Liver (tissue), 9 donors: ENCODE results near the gene VSIR. TPM values are rescaled to one million over a fixed set of nuclear protein-coding genes. Genes with fewer than 3 reads are reported as not detected.
A peak's percentile ranks its signal among the peaks of the same experiment; 100 is the strongest.

Source experiments
- DNase-seq: peaks from one replicate; pipeline ENCODE4 v3.0.0-alpha.2; 2017; ENCODE audit warnings: low spot score
- H3K27ac ChIP-seq, 2 donors: one replicate each; pipeline ENCODE4 v1.7.0; 2013; ENCODE audit warnings: inconsistent platforms in 2 of 2, low read length in 2 of 2, control low read depth in 1 of 2, low read depth in 1 of 2, mild to moderate bottlenecking in 1 of 2
- H3K27me3 ChIP-seq, 4 donors: one replicate each; pipeline versions ENCODE4 v1.6.1 to v1.7.0; 2013; ENCODE audit warnings: low read length in 3 of 4, inconsistent platforms in 1 of 4, mild to moderate bottlenecking in 1 of 4, moderate library complexity in 1 of 4; ENCODE audit not compliant: control insufficient read depth in 4 of 4, insufficient read depth in 4 of 4
- H3K36me3 ChIP-seq, 4 donors: one replicate each; pipeline versions ENCODE4 v1.6.1 to v1.7.0; 2013; ENCODE audit warnings: low read length in 3 of 4, mild to moderate bottlenecking in 3 of 4, low read depth in 1 of 4, moderate library complexity in 1 of 4; ENCODE audit not compliant: control insufficient read depth in 4 of 4, insufficient read depth in 3 of 4
- H3K4me1 ChIP-seq, 4 donors: one replicate each; pipeline versions ENCODE4 v1.6.1 to v1.7.0; 2013; ENCODE audit warnings: low read length in 3 of 4, mild to moderate bottlenecking in 3 of 4, moderate library complexity in 1 of 4; ENCODE audit not compliant: control insufficient read depth in 4 of 4, insufficient read depth in 4 of 4
- H3K4me3 ChIP-seq, 3 donors: one replicate each; pipeline versions ENCODE4 v1.6.1 to v1.7.0; 2013; ENCODE audit warnings: low read length in 3 of 3, control low read depth in 1 of 3, low read depth in 1 of 3, mild to moderate bottlenecking in 1 of 3
- H3K9ac ChIP-seq, 2 donors: one replicate each; pipeline ENCODE4 v1.7.0; 2013; ENCODE audit warnings: low read length in 2 of 2, mild to moderate bottlenecking in 2 of 2, moderate library complexity in 2 of 2, control low read depth in 1 of 2, low read depth in 1 of 2
- H3K9me3 ChIP-seq, 4 donors: one replicate each; pipeline versions ENCODE4 v1.6.1 to v1.7.0; 2013; ENCODE audit warnings: low read length in 3 of 4; ENCODE audit not compliant: control insufficient read depth in 4 of 4
- FOXA1 ChIP-seq: IDR thresholded peaks from 2 replicates; pipeline ENCODE4 v1.6.1; 2016; ENCODE audit warnings: antibody characterized with exemption
- GABPA ChIP-seq, 2 donors: IDR thresholded peaks in 1 of 2; conservative IDR thresholded peaks in 1 of 2; 2 replicates each; pipeline ENCODE4 v1.6.1; 2016; ENCODE audit warnings: antibody characterized with exemption in 2 of 2, mild to moderate bottlenecking in 1 of 2, moderate library complexity in 1 of 2
- HNF4G ChIP-seq: IDR thresholded peaks from 2 replicates; pipeline ENCODE4 v1.6.1; 2016; ENCODE audit warnings: antibody characterized with exemption
- JUND ChIP-seq, 2 donors: IDR thresholded peaks; 2 replicates each; pipeline ENCODE4 v1.6.1; 2016; ENCODE audit warnings: antibody characterized with exemption in 2 of 2
- NR2F2 ChIP-seq: IDR thresholded peaks from 2 replicates; pipeline ENCODE4 v1.6.1; 2016; ENCODE audit warnings: antibody characterized with exemption
- REST ChIP-seq: IDR thresholded peaks from 2 replicates; pipeline ENCODE4 v1.6.1; 2016; ENCODE audit warnings: antibody characterized with exemption, mild to moderate bottlenecking
- ZBTB33 ChIP-seq: IDR thresholded peaks from 2 replicates; pipeline ENCODE4 v1.6.1; 2016; ENCODE audit warnings: antibody characterized with exemption
- WGBS: extraction: QIAGEN DNeasy Blood & Tissue Kit; methylation state at CpG from one replicate; pipeline ENCODE4 v1.1.7; 2013; 5-methylcytosine and 5-hydroxymethylcytosine counted together
- polyA plus RNA-seq, 2 donors: library from polyadenylated mRNA; stranded (reverse) in 1 of 2; unstranded in 1 of 2; fragments of 200-250 nt in 1 of 2; fragments of >200 nt in 1 of 2; fragmentation: Nextera tagmentation in 1 of 2; extraction: Ambion mirVana in 1 of 2; gene quantifications; one replicate each; pipeline versions ENCODE4 v1.2.1 to v1.2.3, GENCODE V29; 2013 to 2015
- total RNA-seq, 2 donors: library from RNA; depleted of rRNA; stranded (reverse); fragments of >200 nt; gene quantifications; one replicate each; pipeline ENCODE4 v1.2.3, GENCODE V29; 2014
- donor health status: healthy.
- donor health status: healthy.
- donor health status: healthy.
- donor health status: healthy.
- donor health status: healthy.

The VSIR gene
- total and polyA plus RNA-seq, 4 donors, result 7.2 to 12.2 (median 10.8) TPM

DNA sequence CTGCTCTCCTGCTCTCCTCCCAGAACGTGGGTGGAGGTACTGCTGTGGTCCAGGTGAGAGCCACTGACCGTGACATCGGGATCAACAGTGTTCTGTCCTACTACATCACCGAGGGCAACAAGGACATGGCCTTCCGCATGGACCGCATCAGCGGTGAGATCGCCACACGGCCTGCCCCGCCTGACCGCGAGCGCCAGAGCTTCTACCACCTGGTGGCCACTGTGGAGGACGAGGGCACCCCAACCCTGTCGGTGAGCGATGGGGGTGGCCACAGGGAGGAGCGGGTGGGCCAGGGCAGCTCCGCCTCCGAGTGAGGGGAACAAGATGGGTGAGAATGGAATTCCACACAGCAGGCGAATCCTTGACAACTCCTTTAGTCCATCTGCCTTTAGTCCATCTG is 31.6 kb downstream of the VSIR start:
- H3K4me1 ChIP-seq, result peaks cover 0 to 13% (median 3%) of the 10 kb centered on the region in 4 donors
- DNase-seq, result no peak
- no peak for TF ChIP-seq HNF4G
- TF ChIP-seq GABPA (IDR thresholded peaks at IDR 0.05 in 1 of 2, conservative IDR thresholded peaks at IDR 0.05 in 1 of 2), result no peak
- no peak for TF ChIP-seq NR2F2
- no peak for TF ChIP-seq ZBTB33
- no peak for TF ChIP-seq REST
- H3K4me3 ChIP-seq, result no peak overlapping the region
- no peaks in the 10 kb centered on the region for H3K36me3 ChIP-seq
- 97% methylated on average over 20 of the region's 20 CpGs for WGBS
- no peaks in the 10 kb centered on the region for H3K27me3 ChIP-seq
- H3K9me3 ChIP-seq, result no peaks in the 10 kb centered on the region
- H3K27ac ChIP-seq, result no peak overlapping the region
- H3K9ac ChIP-seq, result no peak overlapping the region

- TF ChIP-seq JUND (IDR thresholded peaks at IDR 0.05), result no peak
- Histone ChIP-seq H3K4me3 (no peak overlapping the region), H3K9ac (no peak overlapping the region), H3K9me3 (no peaks in the 10 kb centered on the region), H3K27ac (no peak overlapping the region), H3K4me1 (peaks cover 0 to 8% (median 0%) of the 10 kb centered on the region in 4 donors), H3K36me3 (no peaks in the 10 kb centered on the region), H3K27me3 (no peaks in the 10 kb centered on the region)
- WGBS, result 61% methylated on average over 4 of the region's 4 CpGs
- no peak for DNase-seq
These were observed 32.3 kb downstream of the VSIR start for GRCh38 chr10:71741029-71741428.

DNA sequence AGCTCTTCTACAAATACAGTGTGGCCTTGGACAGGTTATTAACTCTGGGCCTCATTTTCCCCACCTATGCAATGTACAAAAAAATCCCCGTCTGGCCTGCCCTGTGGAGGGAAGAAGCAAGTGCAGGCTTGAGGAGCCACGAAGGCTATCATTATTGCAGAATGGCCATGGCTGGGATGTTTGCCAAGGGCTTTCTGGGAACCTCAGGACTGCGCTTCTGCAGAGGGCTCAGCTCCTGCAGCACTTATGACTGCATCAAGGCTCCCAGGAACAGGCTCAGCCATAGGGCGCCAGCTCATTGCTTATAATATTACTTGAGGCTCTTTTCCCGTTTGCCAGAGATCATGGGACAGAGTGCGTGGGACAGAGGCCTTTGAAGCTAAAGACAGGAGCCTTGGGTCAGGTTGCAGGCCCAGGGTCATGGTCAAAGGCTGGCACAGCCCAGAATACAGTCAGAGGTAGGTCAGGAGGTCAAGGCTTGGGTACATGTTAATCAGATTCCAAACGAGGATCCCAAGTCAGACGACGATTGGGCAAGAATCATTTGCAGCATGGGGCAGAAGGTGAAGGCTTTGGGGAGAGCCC is 33.2 kb downstream of the VSIR start:
- TF ChIP-seq REST, result no peak
- TF ChIP-seq FOXA1, result no peak
- TF ChIP-seq NR2F2, result peak; percentile 29
- TF ChIP-seq GABPA (IDR thresholded peaks at IDR 0.05 in 1 of 2, conservative IDR thresholded peaks at IDR 0.05 in 1 of 2), result no peak
- H3K9ac ChIP-seq, result no peak overlapping the region
- peaks cover 0 to 4% (median 0%) of the 10 kb centered on the region in 4 donors for H3K4me1 ChIP-seq
- H3K27me3 ChIP-seq, result no peaks in the 10 kb centered on the region
- no peak overlapping the region for H3K4me3 ChIP-seq
- H3K36me3 ChIP-seq, result no peaks in the 10 kb centered on the region
- DNase-seq, result no peak
- H3K27ac ChIP-seq, result no peak overlapping the region
- WGBS, result 53% methylated on average over 9 of the region's 9 CpGs
- no peaks in the 10 kb centered on the region for H3K9me3 ChIP-seq
